MCF 10A (cell line): ENCODE measurements around the gene GULP1. TPM values are rescaled to one million over a fixed set of nuclear protein-coding genes. Genes with fewer than 3 reads are reported as not detected.

Experiments
- BruUV-seq: library from RNA; stranded (reverse); fragments of 400-500 nt; replicated peaks from 2 replicates; lab custom pipeline; 2021; lab: Mats Ljungman, UMichigan
- CTCF ChIA-PET: fragments of 300-600 bp; sonication (Branson Sonifier 250); formaldehyde crosslinking; extraction: SDS; loops from one replicate; lab custom pipeline; 2021; ENCODE audit warnings: antibody characterized with exemption, inconsistent platforms; lab: Yijun Ruan, JAX
- POLR2A ChIA-PET: fragments of 300-600, 350-650 bp; sonication (Branson Sonifier 250); formaldehyde crosslinking; extraction: SDS; loops from one replicate; lab custom pipeline; 2020; ENCODE audit warnings: antibody characterized with exemption, inconsistent platforms; lab: Yijun Ruan, JAX
- DNase-seq: peaks from one replicate; pipeline ENCODE4 v3.0.0-alpha.2; 2018; ENCODE audit not compliant: unreplicated experiment
- H3K27ac Mint-ChIP-seq: one replicate; pipeline ENCODE4 v1.8.0; 2022; ENCODE audit warnings: mild to moderate bottlenecking, low read depth, mixed read lengths; ENCODE audit not compliant: unreplicated experiment
- H3K27me3 Mint-ChIP-seq: one replicate; pipeline ENCODE4 v1.8.0; 2022; ENCODE audit warnings: mixed read lengths; ENCODE audit not compliant: insufficient read depth, unreplicated experiment
- H3K36me3 Mint-ChIP-seq: one replicate; pipeline ENCODE4 v1.8.0; 2022; ENCODE audit warnings: mild to moderate bottlenecking, moderate library complexity, mixed read lengths; ENCODE audit not compliant: insufficient read depth, unreplicated experiment
- H3K4me1 Mint-ChIP-seq: one replicate; pipeline ENCODE4 v1.8.0; 2022; ENCODE audit warnings: mixed read lengths; ENCODE audit not compliant: insufficient read depth, unreplicated experiment
- H3K4me3 Mint-ChIP-seq: one replicate; pipeline ENCODE4 v1.8.0; 2022; ENCODE audit warnings: mild to moderate bottlenecking, moderate library complexity, mixed read lengths; ENCODE audit not compliant: unreplicated experiment
- H3K9me3 Mint-ChIP-seq: one replicate; pipeline ENCODE4 v1.8.0; 2022; ENCODE audit warnings: mixed read lengths; ENCODE audit not compliant: unreplicated experiment
- CTCF ChIP-seq: fragments of 200-600 bp; IDR thresholded peaks from one replicate; pipeline ENCODE4 v1.8.0; 2022; ENCODE audit warnings: antibody characterized with exemption, mild to moderate bottlenecking; ENCODE audit not compliant: unreplicated experiment
- intact Hi-C: fragments of 100-400 bp; cut with micrococcal nuclease; formaldehyde crosslinking; loops from 2 replicates; pipeline ENCODE4 v1.14.1; 2022
- total RNA-seq: library from RNA; stranded (reverse); gene quantifications from 2 replicates; pipeline ENCODE4 v1.2.3, GENCODE V29; 2022

GULP1 gene
- total RNA-seq, 1 experiment from 2014 or later: 4.2 TPM

- H3K27ac Mint-ChIP-seq: no peak overlapping the region
- TF ChIP-seq CTCF: no peak
- POLR2A ChIA-PET: interaction anchor here (0.7 kb wide), 1 partner anchor 198 kb away, joined by 3 read pairs; no protein-coding TSS in a partner anchor
- no TSS peak for BruUV-seq
- no peak overlapping the region for H3K4me3 Mint-ChIP-seq
- no peaks in the 10 kb centered on the region for H3K36me3 Mint-ChIP-seq
- no peak for DNase-seq
- peaks cover 6% of the 10 kb centered on the region for H3K9me3 Mint-ChIP-seq
- intact Hi-C loops: no loop called here
- no peaks in the 10 kb centered on the region for H3K4me1 Mint-ChIP-seq
- CTCF ChIA-PET: no interaction called here
- H3K27me3 Mint-ChIP-seq: no peaks in the 10 kb centered on the region
Measured at GRCh38 chr2:188414869-188415753, 123.4 kb downstream of the GULP1 start.

- CTCF ChIA-PET: no interaction called here
- no peaks in the 10 kb centered on the region for H3K27me3 Mint-ChIP-seq
- H3K4me3 Mint-ChIP-seq: no peak overlapping the region
- no TSS peak for BruUV-seq
- POLR2A ChIA-PET: no interaction called here
- H3K36me3 Mint-ChIP-seq: no peaks in the 10 kb centered on the region
- no peak for TF ChIP-seq CTCF
- DNase-seq: no peak
- peaks cover 6% of the 10 kb centered on the region for H3K9me3 Mint-ChIP-seq
- intact Hi-C loops: no loop called here
- H3K27ac Mint-ChIP-seq: no peak overlapping the region
- H3K4me1 Mint-ChIP-seq: no peaks in the 10 kb centered on the region
Measured at GRCh38 chr2:188415754-188416083, 124.0 kb downstream of the GULP1 start.

- H3K9me3 Mint-ChIP-seq: peaks cover 5% of the 10 kb centered on the region
- no peaks in the 10 kb centered on the region for H3K27me3 Mint-ChIP-seq
- no peak overlapping the region for H3K4me3 Mint-ChIP-seq
- no peaks in the 10 kb centered on the region for H3K4me1 Mint-ChIP-seq
- ChIA-PET CTCF (no interaction called here), POLR2A (no interaction called here)
- H3K27ac Mint-ChIP-seq: no peak overlapping the region
- intact Hi-C loops: no loop called here
- BruUV-seq: no TSS peak
- no peak for DNase-seq
- TF ChIP-seq CTCF: no peak
- no peaks in the 10 kb centered on the region for H3K36me3 Mint-ChIP-seq
Measured at GRCh38 chr2:188416367-188416766, 124.7 kb downstream of the GULP1 start.

- no peaks in the 10 kb centered on the region for H3K27me3 Mint-ChIP-seq
- no peaks in the 10 kb centered on the region for H3K36me3 Mint-ChIP-seq
- no peak for TF ChIP-seq CTCF
- DNase-seq: no peak
- CTCF ChIA-PET: no interaction called here
- POLR2A ChIA-PET: no interaction called here
- no peaks in the 10 kb centered on the region for H3K9me3 Mint-ChIP-seq
- no TSS peak for BruUV-seq
- H3K4me3 Mint-ChIP-seq: no peak overlapping the region
- no peak overlapping the region for H3K27ac Mint-ChIP-seq
- H3K4me1 Mint-ChIP-seq: no peaks in the 10 kb centered on the region
- intact Hi-C loops: no loop called here
Measured at GRCh38 chr2:188422726-188423125, 131.1 kb downstream of the GULP1 start.
